ENCODE measurements around the gene LCN15. TPM values are rescaled to one million over a fixed set of nuclear protein-coding genes. Genes with fewer than 3 reads are reported as not detected.
"Not testable (repeated sequence)": the region's sequence is repeated elsewhere in the genome, so short reads cannot be mapped to it uniquely, and the experiment has no call there.

LCN15 gene
- total RNA-seq, 1 donor from 2014 or later: not detected

DNA sequence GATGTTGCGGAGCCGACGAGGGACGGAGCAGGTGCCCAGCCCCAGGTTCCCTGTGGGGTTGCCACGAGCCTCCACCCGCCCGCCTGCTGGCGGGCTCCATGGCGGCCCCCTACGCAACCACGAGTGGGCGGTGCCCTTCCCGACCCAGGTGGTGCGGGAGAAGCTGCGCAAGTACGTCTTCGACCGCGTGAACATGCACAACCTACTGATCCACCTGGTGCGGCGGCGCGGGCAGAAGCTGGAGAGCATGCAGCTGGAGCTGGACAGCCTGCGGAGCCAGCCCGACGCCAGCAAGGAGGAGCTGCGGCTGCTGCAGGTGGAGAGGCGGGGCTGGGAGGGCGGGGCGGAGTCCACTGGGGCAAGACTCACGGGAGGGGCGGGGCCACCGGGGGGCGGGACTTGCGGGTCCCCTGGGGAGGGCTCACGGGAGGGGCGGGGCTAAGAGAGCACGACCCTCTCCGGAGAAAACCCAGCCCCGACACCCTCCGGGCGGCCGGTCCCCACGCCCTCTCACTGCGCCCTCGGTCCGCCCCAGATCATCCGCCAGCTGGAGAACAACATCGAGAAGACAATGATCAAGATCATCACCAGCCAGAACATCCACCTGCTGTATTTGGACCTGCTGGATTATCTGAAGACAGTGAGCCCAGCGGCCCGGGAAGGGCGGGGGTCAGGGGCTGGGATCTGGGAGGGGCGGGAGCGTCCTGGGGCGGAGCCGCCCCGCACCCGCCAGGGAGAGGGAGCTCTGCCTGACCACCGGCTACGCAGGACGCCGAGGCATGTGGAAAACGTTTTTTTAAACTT, 35.7 kb upstream of the LCN15 start:
- peak; percentile 71 for DNase-seq (ENCODE audit: low read depth)
- FAIRE-seq: no peak

DNA sequence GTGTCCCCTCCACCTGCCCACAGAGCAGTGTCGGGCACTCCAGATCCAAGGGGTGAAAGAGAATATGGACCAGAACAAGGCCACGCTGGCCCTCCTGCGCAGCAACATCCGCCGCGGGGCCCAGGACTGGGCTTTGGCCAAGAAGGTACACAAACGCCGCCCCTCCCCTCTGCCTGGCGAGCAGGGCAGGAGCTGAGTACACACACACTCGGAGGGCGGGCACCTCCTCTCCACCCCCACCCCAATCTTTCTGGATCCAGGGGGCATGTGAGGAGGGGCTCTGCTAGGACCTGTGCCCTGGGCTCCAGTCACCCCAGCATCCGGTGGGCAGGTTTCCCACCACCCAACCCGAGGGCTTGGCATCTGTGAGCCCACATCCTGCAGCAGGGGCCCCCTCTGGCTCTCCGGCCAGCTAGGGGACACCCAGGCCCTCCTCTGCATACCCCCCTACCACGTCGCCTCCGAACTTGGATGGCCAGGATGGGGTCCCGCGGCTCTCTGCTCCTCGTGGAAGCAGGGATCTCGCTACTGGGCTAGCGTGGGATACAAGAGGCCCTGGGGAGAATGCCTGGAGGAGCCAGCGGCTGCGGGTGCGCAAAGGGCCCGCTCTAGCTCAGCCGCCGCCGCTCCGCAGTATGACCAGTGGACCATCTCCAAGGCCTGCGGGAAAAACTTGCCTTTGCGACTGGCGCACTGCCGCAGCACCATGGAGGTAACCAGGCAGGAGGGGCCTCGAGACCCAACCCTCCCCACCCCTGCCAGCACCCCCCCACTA, 34.9 kb upstream of the LCN15 start:
- Histone ChIP-seq H3K4me3 (ENCODE audit: low read depth, low read length) (peak overlapping the region; percentile 18), H3K27me3 (ENCODE audit: control insufficient read depth, insufficient read depth, low read length) (peaks cover 9% of the 10 kb centered on the region), H3K36me3 (ENCODE audit: control insufficient read depth, insufficient read depth, low read length) (no peaks in the 10 kb centered on the region)
- TF ChIP-seq, protein P1, sequence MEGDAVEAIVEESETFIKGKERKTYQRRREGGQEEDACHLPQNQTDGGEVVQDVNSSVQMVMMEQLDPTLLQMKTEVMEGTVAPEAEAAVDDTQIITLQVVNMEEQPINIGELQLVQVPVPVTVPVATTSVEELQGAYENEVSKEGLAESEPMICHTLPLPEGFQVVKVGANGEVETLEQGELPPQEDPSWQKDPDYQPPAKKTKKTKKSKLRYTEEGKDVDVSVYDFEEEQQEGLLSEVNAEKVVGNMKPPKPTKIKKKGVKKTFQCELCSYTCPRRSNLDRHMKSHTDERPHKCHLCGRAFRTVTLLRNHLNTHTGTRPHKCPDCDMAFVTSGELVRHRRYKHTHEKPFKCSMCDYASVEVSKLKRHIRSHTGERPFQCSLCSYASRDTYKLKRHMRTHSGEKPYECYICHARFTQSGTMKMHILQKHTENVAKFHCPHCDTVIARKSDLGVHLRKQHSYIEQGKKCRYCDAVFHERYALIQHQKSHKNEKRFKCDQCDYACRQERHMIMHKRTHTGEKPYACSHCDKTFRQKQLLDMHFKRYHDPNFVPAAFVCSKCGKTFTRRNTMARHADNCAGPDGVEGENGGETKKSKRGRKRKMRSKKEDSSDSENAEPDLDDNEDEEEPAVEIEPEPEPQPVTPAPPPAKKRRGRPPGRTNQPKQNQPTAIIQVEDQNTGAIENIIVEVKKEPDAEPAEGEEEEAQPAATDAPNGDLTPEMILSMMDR (IDR thresholded peaks at IDR 0.05; ENCODE audit: insufficient read depth, low read length, severe bottlenecking): no peak
- FAIRE-seq (no peak), DNase-seq (ENCODE audit: low read depth) (no peak)

More for the DNA sequence above, 35.7 kb upstream of the LCN15 start:
- no peaks in the 10 kb centered on the region for H3K36me3 ChIP-seq (ENCODE audit: control insufficient read depth, insufficient read depth, low read length)
- H3K4me3 ChIP-seq (ENCODE audit: low read depth, low read length): peak overlapping the region; percentile 25
- TF ChIP-seq, protein P1 (IDR thresholded peaks at IDR 0.05; ENCODE audit: insufficient read depth, low read length, severe bottlenecking): no peak
- peaks cover 9% of the 10 kb centered on the region for H3K27me3 ChIP-seq (ENCODE audit: control insufficient read depth, insufficient read depth, low read length)

DNA sequence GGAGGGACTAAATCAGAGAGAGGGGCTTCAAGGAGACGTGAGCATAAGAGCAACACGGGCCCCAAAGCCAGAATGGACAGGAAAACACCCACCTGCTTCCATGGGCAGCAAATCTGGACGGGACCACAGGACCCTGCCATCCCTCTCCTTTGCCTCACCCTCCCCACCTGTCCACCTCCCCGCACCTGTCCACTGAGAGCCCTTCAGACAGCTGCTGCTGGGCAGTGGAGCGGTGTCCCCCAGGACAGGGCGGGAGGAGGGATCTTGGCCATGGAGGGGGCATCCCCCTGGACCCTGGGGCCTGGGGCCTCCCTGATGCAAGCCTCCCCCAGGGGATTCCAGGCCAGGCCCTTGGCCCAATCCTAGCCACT, 34.4 kb upstream of the LCN15 start:
- TF ChIP-seq, protein P1 (IDR thresholded peaks at IDR 0.05; ENCODE audit: insufficient read depth, low read length, severe bottlenecking): no peak
- FAIRE-seq: no peak
- no peaks in the 10 kb centered on the region for H3K36me3 ChIP-seq (ENCODE audit: control insufficient read depth, insufficient read depth, low read length)
- DNase-seq (ENCODE audit: low read depth): no peak
- no peak overlapping the region for H3K4me3 ChIP-seq (ENCODE audit: low read depth, low read length)
- H3K27me3 ChIP-seq (ENCODE audit: control insufficient read depth, insufficient read depth, low read length): peaks cover 9% of the 10 kb centered on the region

DNA sequence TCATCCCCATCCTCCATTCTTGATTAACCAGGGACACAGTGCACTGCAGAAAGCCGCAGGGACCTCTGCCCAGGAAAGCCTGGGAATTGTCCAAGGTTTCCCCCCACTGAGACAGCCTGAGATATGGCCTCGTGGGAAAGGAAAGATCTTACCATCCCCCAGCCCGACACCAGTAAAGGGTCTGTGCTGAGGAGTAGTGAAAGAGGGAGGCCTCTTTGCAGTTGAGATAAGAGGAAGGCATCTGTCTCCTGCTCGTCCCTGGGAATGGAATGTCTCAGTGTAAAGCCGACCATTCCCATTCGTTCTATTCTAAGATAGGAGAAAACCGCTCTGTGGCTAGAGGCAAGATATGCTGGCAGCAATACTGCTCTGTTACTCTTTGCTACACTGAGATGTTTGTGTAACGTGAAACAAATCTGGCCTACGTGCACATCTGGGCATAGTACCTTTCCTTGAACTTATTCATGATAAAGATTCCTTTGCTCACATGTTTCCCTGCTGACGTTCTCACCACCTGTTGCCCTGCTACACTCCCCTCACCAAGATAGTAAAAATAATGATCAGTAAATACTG, 32.5 kb upstream of the LCN15 start:
- not testable (repeated sequence) for H3K27me3 ChIP-seq (ENCODE audit: control insufficient read depth, insufficient read depth, low read length)

DNA sequence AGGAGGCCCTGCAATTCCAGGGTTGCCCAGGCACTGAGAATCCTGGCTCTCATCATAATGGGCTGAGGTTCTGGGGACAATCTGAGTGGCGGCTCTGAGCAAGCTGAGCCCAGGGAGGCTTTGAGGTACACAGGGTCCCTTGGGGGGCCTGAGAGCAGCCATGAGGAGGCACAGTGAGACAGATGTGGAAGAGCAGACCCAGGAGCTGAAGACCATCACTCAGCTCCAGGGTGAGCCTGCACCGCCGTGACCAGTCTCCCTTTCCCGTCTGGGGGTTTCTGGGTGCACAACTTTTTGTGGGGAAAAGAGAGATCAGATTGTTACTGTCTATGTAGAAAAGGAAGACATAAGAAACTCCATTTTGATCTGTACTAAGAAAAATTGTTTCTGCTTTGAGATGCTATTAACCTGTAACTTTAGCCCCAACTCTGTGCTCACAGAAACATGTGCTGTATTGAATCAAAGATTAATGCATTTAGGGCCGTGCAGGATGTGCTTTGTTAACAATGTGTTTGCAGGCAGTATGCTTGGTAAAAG, 32.0 kb upstream of the LCN15 start, which contains the start of gene CCDC183:
Gene CCDC183 (plus strand): TSS at position 101 of the 537 bp plus-strand sequence. CDS start 60 bp downstream, at position 161.
- H3K4me3 ChIP-seq (ENCODE audit: low read depth, low read length): no peak within 1 kb of the TSS
- H3K27me3 ChIP-seq (ENCODE audit: control insufficient read depth, insufficient read depth, low read length): peaks cover 9% of the 10 kb centered on the region
- DNase-seq (ENCODE audit: low read depth) (no peak), FAIRE-seq (no peak)
- H3K36me3 ChIP-seq (ENCODE audit: control insufficient read depth, insufficient read depth, low read length): peaks cover 13% of the 10 kb centered on the region
- TF ChIP-seq, protein P1 (IDR thresholded peaks at IDR 0.05; ENCODE audit: insufficient read depth, low read length, severe bottlenecking): no peak

More for the DNA sequence above, 32.5 kb upstream of the LCN15 start:
- not testable (repeated sequence) for H3K4me3 ChIP-seq (ENCODE audit: low read depth, low read length); FAIRE-seq
- DNase-seq (ENCODE audit: low read depth): peak; percentile 20
- peaks cover 13% of the 10 kb centered on the region for H3K36me3 ChIP-seq (ENCODE audit: control insufficient read depth, insufficient read depth, low read length)

DNA sequence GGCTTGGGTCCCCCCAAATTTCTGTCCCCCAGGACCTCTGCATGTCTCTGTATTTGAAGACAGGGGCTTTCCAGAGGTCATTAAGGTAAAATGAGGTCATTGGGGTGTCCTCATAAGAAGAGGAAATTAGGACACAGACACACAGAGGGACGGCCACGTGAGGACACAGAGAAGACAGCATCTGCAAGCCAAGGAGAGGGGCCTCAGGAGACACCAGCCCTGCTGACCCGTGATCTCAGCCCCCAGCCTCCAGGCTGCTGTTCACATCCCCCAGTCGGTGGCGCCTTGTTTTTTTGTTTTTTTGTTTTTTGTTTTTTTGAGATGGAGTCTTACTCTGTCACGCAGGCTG, 30.7 kb upstream of the LCN15 start:
- no peak for FAIRE-seq

More for the DNA sequence above, 30.7 kb upstream of the LCN15 start:
- peaks cover 13% of the 10 kb centered on the region for H3K36me3 ChIP-seq (ENCODE audit: control insufficient read depth, insufficient read depth, low read length)
- H3K4me3 ChIP-seq (ENCODE audit: low read depth, low read length): no peak overlapping the region
- peaks cover 9% of the 10 kb centered on the region for H3K27me3 ChIP-seq (ENCODE audit: control insufficient read depth, insufficient read depth, low read length)
- TF ChIP-seq, protein P1 (IDR thresholded peaks at IDR 0.05; ENCODE audit: insufficient read depth, low read length, severe bottlenecking): no peak
- no peak for DNase-seq (ENCODE audit: low read depth)
